ENCODE results near the gene FHIT.

DNA sequence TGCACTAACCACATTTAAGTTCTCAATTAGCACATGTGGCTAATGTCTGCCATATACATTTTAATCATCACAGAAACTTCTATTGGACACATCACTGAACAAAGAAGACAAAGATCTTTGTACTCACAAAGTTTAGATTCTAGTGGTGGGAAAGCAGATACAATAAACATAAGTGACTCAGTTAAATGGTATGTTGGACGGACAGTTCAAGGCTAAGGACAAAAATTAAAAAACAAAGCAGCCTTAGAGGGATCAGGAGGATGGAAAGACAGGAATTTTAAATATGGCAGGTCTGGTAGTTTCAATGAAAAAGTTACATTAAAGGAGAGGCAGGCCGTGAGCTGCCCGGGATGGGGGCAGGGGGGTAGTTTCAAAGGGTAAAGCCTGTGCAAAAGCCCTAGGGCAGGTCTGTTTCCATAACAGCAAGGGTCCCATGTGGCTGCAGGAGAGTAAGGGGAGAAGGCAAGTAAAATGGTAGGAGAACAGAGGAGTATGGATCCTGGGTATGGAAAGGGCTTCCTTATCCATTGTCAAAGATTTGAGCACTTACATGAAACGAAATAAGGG, 220.7 kb downstream of the FHIT start:
- TF ChIP-seq EP300 (IDR thresholded peaks at IDR 0.05) (no peak), CTCF (IDR thresholded peaks at IDR 0.05) (no peak)
